HepG2 (cell line): ENCODE results near the gene TTLL12. TPM values are rescaled to one million over a fixed set of nuclear protein-coding genes. Genes with fewer than 3 reads are reported as not detected.

Experiments used
- ARID4A ChIP-seq: sonication (generic); formaldehyde crosslinking; IDR thresholded peaks from 2 replicates; pipeline ENCODE4 v1.5.0; 2020; ENCODE audit warnings: mild to moderate bottlenecking, missing genetic modification reagents, borderline replicate concordance
- BRCA1 ChIP-seq: sonication (generic); formaldehyde crosslinking; IDR thresholded peaks from 2 replicates; pipeline ENCODE4 v1.4.0; 2020; ENCODE audit warnings: missing genetic modification reagents
- CREBL2 ChIP-seq: sonication (generic); formaldehyde crosslinking; IDR thresholded peaks from 2 replicates; pipeline ENCODE4 v1.8.1; 2023; ENCODE audit warnings: missing genetic modification reagents, mild to moderate bottlenecking, borderline replicate concordance
- ELK4 ChIP-seq: sonication (generic); formaldehyde crosslinking; IDR thresholded peaks from 2 replicates; pipeline ENCODE4 v1.9.0; 2021; ENCODE audit warnings: missing genetic modification reagents, borderline replicate concordance
- KDM5B ChIP-seq: sonication (generic); formaldehyde crosslinking; IDR thresholded peaks from 2 replicates; pipeline ENCODE4 v1.4.0; 2020; ENCODE audit warnings: missing genetic modification reagents, mild to moderate bottlenecking, borderline replicate concordance
- SAP130 ChIP-seq: IDR thresholded peaks from 2 replicates; pipeline ENCODE4 v1.6.1; 2016; ENCODE audit warnings: low read depth
- SOX5 ChIP-seq: IDR thresholded peaks from 2 replicates; pipeline ENCODE4 v1.6.1; 2016; ENCODE audit warnings: borderline replicate concordance
- SPEN ChIP-seq: sonication (generic); formaldehyde crosslinking; IDR thresholded peaks from 2 replicates; pipeline ENCODE4 v1.5.1; 2020; ENCODE audit warnings: low read depth, mild to moderate bottlenecking, missing genetic modification reagents
- SRY ChIP-seq: sonication (generic); formaldehyde crosslinking; IDR thresholded peaks from 2 replicates; pipeline ENCODE4 v1.8.0; 2022; ENCODE audit warnings: mild to moderate bottlenecking, missing genetic modification reagents
- ZNF235 ChIP-seq: sonication (generic); formaldehyde crosslinking; IDR thresholded peaks from 2 replicates; pipeline ENCODE4 v1.8.1; 2023; ENCODE audit warnings: mild to moderate bottlenecking, missing genetic modification reagents, borderline replicate concordance
- ZNF275 ChIP-seq: sonication (generic); formaldehyde crosslinking; IDR thresholded peaks from 2 replicates; pipeline ENCODE4 v1.8.0; 2022; ENCODE audit warnings: missing genetic modification reagents, mild to moderate bottlenecking, inconsistent platforms, borderline replicate concordance
- ZNF687 ChIP-seq: sonication (generic); formaldehyde crosslinking; IDR thresholded peaks from 2 replicates; pipeline ENCODE4 v1.5.1; 2020; ENCODE audit warnings: mild to moderate bottlenecking, missing genetic modification reagents, moderate library complexity
- polyA plus RNA-seq, 8 experiments: library from polyadenylated mRNA; depleted of rRNA in 3 of 8; stranded (reverse) in 7 of 8; unstranded in 1 of 8; fragments of >200 nt; fragmentation: Illumina TruSeq in 4 of 8; extraction: Trizol in 4 of 8; gene quantifications; 2 replicates each; pipeline versions ENCODE4 v1.2.1 to v1.2.3, GENCODE V29; 2011 to 2016; ENCODE audit warnings: low read depth in 4 of 8, missing spikeins in 1 of 8, mixed read lengths in 1 of 8; ENCODE audit not compliant: insufficient read depth in 1 of 8
- total RNA-seq, 5 experiments: library from RNA; depleted of rRNA; stranded (reverse); fragments of >200 nt; fragmentation: Illumina TruSeq; extraction: Trizol; gene quantifications; 2 replicates each; pipeline ENCODE4 v1.2.3, GENCODE V29; 2016; ENCODE audit warnings: low read depth in 1 of 5

Gene TTLL12
- total and polyA plus RNA-seq, 2 of the 13 experiments (the other 11 are each of a cell fraction or from before 2014, with no cell fraction given): 11.9 to 38.1 TPM

GRCh38 chr22:43186272-43187170, at the start of gene TTLL12 (continued):
- TF ChIP-seq ZNF235 (CRISPR knock-in tag) (no peak), SAP130 (CRISPR knock-in tag) (peak; percentile 48; the same call in 1 of the 2 replicates), CREBL2 (CRISPR knock-in tag) (no peak), SRY (peak; percentile 37; the same call in 1 of the 2 replicates), ELK4 (CRISPR knock-in tag) (no peak), SPEN (0 out of 2 replicates have a peak, but pooled peaks have one; percentile 18), KDM5B (CRISPR knock-in tag) (no peak), SOX5 (0 out of 2 replicates have a peak, but pooled peaks have one; percentile 5), ZNF275 (CRISPR knock-in tag) (no peak), ARID4A (CRISPR knock-in tag) (peak; percentile 20; the same call in 1 of the 2 replicates), BRCA1 (CRISPR knock-in tag) (no peak), ZNF687 (peak; percentile 53)
